Measurements from ENCODE around the gene MAP2K1.
"Not testable (repeated sequence)": the region's sequence is repeated elsewhere in the genome, so short reads cannot be mapped to it uniquely, and the experiment has no call there.

Gene MAP2K1

GRCh38 chr15:66496951-66497501, 110.3 kb downstream of the MAP2K1 start:
- H3K4me3 ChIP-seq (ENCODE audit: low read depth, low read length): peak overlapping the region; percentile 94
- no peak for DNase-seq (ENCODE audit: low read depth)
- TF ChIP-seq, protein P1, sequence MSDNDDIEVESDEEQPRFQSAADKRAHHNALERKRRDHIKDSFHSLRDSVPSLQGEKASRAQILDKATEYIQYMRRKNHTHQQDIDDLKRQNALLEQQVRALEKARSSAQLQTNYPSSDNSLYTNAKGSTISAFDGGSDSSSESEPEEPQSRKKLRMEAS (IDR thresholded peaks at IDR 0.05; ENCODE audit: low read depth, low read length): peak; percentile 15; the same call in 1 of the 2 replicates
- TF ChIP-seq POLR2A (IDR thresholded peaks at IDR 0.05; ENCODE audit: extremely low read depth, insufficient read length): no peak
- no peak for TF ChIP-seq CTCF (IDR thresholded peaks at IDR 0.05; ENCODE audit: low read depth, low read length)
- TF ChIP-seq MYC (IDR thresholded peaks at IDR 0.05; ENCODE audit: low read depth, low read length): peak; percentile 46

- TF ChIP-seq, protein P1 (IDR thresholded peaks at IDR 0.05; ENCODE audit: low read depth, low read length): peak; percentile 93
- TF ChIP-seq POLR2A (IDR thresholded peaks at IDR 0.05; ENCODE audit: extremely low read depth, insufficient read length) (peak; percentile 77), CTCF (IDR thresholded peaks at IDR 0.05; ENCODE audit: low read depth, low read length) (peak; percentile 70), MYC (IDR thresholded peaks at IDR 0.05; ENCODE audit: low read depth, low read length) (peak; percentile 76)
Measured at GRCh38 chr15:66497502-66498455, 111.1 kb downstream of the MAP2K1 start, which contains the start of gene SNAPC5. SNAPC5 (minus strand) TSS chr15:66497762; CDS start chr15:66497731, 31 bp downstream.

DNA sequence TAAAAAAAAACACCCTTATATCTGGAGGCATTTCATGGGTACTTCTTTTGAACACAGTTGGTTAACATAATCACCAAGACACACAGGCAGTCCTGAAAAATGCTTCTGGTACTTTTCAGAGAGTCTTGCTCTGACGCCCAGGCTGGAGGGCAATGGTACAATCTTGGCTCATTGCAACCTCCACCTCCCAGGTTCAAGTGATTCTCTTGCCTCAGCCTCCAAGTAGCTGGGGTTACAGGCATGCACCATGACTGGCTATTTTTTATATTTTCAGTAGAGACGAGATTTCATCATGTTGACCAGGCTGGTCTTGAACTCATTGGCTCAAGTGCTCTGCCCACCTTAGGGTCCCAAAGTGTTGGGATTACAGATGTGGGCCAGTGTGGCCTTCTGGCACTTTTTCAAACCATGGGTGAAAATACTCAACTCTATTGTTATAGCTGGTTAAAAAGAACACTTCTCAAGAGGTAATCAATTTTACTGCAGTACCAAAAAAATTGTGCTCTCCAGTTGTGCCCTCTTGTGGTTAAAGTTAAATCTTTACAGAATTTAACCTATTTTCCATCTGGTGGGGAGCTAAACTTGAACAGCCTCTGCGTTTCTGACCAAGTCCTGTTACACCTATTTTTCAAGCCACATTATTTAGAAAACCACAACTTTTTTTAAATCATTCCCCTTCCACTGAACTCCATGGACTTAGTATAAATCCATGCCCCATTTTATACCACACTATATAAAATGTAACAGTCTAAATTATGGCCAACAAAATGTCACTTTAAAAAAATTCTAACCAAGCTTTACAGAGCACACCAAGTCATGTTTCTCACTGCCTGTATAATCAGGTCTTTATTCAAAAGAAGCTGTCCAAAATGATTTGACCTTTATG, 112.0 kb downstream of the MAP2K1 start:
- TF ChIP-seq POLR2A (IDR thresholded peaks at IDR 0.05; ENCODE audit: extremely low read depth, insufficient read length) (peak; percentile 10), CTCF (IDR thresholded peaks at IDR 0.05; ENCODE audit: low read depth, low read length) (peak; percentile 12), MYC (IDR thresholded peaks at IDR 0.05; ENCODE audit: low read depth, low read length) (no peak)
- TF ChIP-seq, protein P1 (IDR thresholded peaks at IDR 0.05; ENCODE audit: low read depth, low read length): no peak
- H3K4me3 ChIP-seq (ENCODE audit: low read depth, low read length): peak overlapping the region; percentile 42
- peak; percentile 61 for DNase-seq (ENCODE audit: low read depth)

More at GRCh38 chr15:66497502-66498455, 111.1 kb downstream of the MAP2K1 start, which contains the start of gene SNAPC5:
- DNase-seq (ENCODE audit: low read depth): peak; percentile 98
- H3K4me3 ChIP-seq (ENCODE audit: low read depth, low read length): peak within 1 kb of the TSS; percentile 94

- not testable (repeated sequence) for H3K4me3 ChIP-seq (ENCODE audit: low read depth, low read length); DNase-seq (ENCODE audit: low read depth)
Measured at GRCh38 chr15:66500346-66500745, 113.6 kb downstream of the MAP2K1 start.

- peak overlapping the region; percentile 93 for H3K4me3 ChIP-seq (ENCODE audit: low read depth, low read length)
- TF ChIP-seq POLR2A (IDR thresholded peaks at IDR 0.05; ENCODE audit: extremely low read depth, insufficient read length) (peak; percentile 21), MYC (IDR thresholded peaks at IDR 0.05; ENCODE audit: low read depth, low read length) (no peak)
- TF ChIP-seq, protein P1 (IDR thresholded peaks at IDR 0.05; ENCODE audit: low read depth, low read length): no peak
Measured at GRCh38 chr15:66502491-66502890, 115.8 kb downstream of the MAP2K1 start.

GRCh38 chr15:66503041-66503648, 116.4 kb downstream of the MAP2K1 start:
- DNase-seq (ENCODE audit: low read depth): not testable (repeated sequence)
- H3K4me3 ChIP-seq (ENCODE audit: low read depth, low read length): peak overlapping the region; percentile 93

More at GRCh38 chr15:66502491-66502890, 115.8 kb downstream of the MAP2K1 start:
- no peak for DNase-seq (ENCODE audit: low read depth)

Data from NB4 (cell line).